ENCODE measurements around the gene EIF2AK3.
"Not testable (repeated sequence)": the region's sequence is repeated elsewhere in the genome, so short reads cannot be mapped to it uniquely, and the experiment has no call there.

EIF2AK3 gene
- total RNA-seq = 83.9 to 100.0 reads per million in 2 experiments

DNA sequence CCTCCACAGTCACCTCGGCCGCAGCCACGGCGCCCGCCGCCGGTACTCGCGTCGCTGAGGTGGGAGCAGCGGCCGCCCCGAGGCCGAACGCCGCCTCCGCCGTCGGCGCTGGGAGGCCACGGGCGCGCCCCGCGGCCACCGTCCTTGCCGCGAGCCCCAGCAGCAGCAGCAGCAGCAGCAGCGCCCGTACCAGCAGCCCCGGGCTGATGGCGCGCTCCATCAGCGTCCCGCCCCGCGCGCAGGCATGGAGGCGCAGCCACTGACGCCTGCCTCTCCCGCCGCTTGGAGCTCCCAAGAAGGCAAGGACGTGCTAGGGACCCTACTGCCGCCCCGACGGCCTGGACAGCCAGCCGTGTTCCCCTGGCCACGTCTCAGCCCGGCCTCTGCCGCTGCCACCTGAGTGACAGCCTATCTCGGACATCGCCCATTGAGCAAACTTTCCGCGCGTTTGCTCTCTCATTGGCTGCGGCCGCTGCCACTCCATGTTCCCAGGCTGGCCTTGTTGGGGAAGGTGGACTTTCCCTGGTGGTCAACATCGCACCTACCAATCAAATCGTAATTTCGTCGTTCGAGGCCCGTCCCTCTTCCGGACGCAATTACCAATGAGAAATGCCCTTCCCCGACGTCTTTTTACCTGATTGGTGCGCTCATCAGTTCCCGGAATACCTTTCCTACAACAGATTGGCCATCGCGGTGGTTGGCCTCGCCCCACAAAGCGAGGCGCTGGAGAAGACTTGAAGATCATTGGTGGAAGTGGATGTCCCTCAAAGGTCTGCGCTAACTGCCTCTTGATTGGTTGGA is at the start of gene EIF2AK3:
EIF2AK3 (minus strand) TSS at position 410 of the 801 bp plus-strand sequence; CDS start at position 220, 190 bp downstream.
- peak; percentile 91 for DNase-seq (ENCODE audit: low read depth)

DNA sequence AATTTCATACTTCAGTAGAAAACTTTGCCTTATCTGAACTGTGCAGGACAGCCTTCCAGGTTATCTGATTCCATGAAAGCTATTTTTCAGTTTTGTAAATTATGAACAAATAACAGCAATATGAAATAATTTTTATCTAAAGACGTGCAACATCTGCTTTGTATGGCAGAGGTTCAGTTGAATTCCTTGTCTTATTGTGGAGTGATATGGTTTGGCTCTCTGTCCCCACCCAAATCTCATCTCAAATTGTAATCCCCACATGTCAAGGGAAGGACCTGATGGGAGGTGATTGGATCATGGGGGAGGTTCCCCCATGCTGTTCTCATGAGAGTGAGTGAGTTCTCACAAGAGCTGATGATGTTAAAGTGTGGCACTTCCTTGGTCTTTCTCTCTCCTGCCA is 46.1 kb upstream of the EIF2AK3 start:
- DNase-seq (ENCODE audit: low read depth) = no peak

DNA sequence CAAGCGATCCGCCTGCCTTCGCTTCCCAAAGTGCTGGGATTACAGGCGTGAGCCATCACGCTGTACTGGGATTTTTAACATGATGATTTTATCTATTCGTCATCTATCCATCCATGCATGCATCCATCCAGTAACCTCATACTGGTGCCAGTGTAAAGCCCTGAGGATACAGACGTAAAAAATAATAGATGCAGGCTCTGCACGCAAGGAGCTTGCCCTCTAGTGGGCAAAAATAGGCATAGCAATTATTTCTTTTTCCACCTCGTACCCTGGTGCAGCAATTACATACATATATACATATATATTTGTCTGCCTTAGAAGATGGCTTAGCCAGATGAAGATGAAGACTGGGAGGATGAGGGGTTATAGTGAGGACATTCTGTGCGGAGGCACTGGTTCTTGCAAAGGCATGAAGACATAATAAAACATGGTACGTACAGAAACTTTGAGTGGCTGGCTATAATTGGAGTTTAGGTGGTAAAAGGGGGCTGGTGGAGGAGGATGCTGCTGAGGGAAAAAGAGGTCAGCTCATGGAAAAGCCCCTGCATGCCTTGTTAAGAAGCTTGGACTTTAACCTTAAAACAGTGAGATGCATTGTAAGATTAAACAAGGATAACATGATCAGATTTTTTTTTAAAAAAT is 44.6 kb upstream of the EIF2AK3 start:
- no peak for DNase-seq (ENCODE audit: low read depth)

DNA sequence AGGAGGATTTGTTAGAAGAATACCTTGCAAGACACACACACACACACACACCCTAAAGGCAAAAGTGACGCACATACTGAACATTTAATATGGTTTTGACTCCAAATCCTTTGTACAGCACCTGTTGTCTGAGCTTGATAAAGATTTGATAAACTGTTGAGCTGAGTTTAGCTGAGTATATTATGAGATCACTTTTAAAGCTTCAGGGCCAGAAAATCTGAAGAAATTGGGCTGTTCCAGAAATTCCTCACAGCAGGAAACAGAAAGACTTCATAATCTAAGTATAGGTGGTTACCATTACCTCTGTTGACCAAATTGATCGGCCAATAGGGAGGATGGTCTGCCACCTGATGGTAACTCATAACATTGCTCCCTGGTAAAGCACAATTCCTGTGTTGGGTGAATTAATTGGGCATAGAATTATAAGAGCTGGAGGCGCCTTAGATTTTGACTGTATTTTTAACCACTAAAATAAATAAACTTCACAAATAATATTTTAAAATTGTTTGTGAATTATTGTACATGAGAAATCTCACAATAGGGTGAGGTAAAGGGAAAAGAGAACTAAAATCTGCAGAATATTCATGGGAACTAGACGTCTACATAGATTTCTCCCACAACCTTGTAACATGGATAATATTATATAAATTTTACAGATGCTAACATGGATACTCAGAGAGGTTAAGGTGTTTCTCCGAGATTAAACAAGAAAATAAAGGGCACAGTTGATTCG is 42.4 kb upstream of the EIF2AK3 start:
- DNase-seq (ENCODE audit: low read depth) = no peak

- DNase-seq (ENCODE audit: low read depth) = no peak
Observed at GRCh38 chr2:88668862-88669261, 41.6 kb upstream of the EIF2AK3 start.

DNA sequence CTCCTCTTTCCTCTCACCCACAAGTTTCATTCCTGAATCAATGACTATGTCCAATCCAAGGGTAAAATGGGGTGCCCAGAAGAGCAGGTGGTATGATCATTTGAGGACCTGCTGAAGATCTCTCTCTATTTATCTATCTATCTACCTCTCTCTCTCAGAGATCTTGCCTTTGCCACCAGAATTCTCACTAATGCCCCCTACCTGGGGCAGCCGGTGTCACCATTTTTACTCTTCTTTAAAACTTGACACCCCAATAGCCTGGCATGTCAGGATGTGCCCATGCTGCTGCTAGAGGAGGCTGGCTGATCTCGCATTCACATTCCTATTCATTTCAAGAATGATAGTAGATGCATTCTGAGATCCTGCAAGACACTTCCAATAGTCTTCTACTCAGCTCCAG is 40.0 kb upstream of the EIF2AK3 start:
- DNase-seq (ENCODE audit: low read depth) = no peak

- DNase-seq (ENCODE audit: low read depth) = no peak
Observed at GRCh38 chr2:88666576-88666975, 39.3 kb upstream of the EIF2AK3 start.

GRCh38 chr2:88660622-88661021 is 33.4 kb upstream of the EIF2AK3 start:
- no peak for DNase-seq (ENCODE audit: low read depth)

DNA sequence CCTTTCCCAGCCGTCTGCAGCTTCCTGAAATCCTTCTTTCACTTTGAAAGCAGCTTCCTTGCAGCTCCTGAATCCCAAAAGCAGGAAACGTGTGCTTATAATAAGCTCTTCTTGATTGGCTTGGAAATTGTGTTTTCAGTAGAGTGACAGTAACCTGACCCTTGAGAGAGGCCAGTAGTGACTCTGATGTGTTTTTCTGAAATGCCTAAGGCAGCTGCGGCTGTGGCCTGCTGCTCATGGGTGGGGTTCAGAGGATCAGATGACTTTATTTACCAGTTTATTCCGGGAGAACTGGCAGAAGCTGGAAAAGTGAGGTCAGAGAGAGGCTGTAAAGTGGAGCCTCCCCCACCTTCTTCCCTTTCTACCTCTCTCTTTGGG is 32.3 kb upstream of the EIF2AK3 start:
- no peak for DNase-seq (ENCODE audit: low read depth)

DNA sequence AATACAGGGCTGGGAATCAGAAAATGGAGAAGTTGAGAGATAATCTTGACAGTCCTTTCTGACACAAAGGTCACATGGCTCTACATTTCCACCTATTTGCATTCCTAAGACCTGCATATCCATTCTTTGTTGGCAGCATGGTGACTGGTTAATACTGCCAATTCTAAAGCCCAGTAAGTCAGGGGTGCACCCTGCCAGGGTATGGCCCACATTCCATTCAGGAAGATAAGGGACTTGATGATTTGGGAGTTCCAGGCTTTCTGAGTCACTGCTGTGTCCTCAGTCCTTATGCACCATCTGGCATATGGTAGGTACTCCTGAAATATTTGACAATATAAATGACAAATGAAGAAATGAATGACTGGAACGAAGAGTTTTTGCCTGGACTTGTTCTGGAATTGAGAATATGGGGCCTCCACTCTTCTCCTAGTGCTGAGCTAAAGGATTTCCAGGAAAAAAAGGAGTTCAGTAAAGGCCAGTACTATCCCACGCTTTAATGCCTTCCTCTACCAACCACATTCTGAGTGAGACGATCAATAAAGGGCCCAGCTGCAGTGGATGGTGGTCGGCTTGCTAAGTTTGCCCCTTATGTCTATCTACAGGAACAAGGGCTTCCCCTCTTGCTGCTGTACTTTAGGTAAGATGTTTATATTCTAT is 31.7 kb upstream of the EIF2AK3 start:
- no peak for DNase-seq (ENCODE audit: low read depth)

DNA sequence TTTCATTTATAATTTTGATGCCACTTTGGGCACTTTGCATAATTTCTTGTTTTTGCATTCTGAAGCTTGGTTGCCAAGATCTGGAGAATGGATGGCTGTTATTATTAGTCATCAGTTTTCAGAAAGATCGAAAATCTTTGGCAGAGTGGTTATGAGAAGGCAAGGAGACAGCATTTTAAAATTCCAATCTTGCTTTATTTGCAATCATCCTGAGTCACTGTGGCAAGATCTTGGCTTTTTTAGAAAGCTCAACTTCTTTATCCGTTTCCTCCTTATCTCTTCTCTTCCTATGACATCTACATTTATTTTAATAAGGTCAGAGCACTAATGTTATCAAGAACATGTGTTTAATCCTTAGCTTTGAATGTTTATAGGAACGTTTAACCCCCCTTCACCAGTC is 31.1 kb upstream of the EIF2AK3 start:
- no peak for DNase-seq (ENCODE audit: low read depth)

DNA sequence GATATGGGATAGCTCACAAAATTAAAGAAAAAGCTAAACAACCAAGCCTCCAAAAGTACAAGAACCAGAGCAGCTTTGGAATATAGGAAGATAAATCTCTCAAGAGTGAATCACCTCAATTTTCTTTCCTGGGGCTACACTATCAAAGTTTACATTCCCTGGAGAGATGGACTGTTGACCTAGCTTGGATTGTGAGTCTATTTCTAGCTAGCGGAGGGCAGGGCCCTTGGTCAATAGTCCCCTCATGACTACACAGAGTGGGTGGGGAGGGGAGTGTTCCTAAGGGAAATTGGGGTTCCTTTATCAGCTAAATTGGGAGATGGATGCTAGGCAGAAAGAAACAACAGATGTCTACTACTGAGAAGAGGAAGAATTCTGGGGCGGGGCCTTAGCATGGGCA is 29.9 kb upstream of the EIF2AK3 start:
- DNase-seq (ENCODE audit: low read depth) = no peak

DNA sequence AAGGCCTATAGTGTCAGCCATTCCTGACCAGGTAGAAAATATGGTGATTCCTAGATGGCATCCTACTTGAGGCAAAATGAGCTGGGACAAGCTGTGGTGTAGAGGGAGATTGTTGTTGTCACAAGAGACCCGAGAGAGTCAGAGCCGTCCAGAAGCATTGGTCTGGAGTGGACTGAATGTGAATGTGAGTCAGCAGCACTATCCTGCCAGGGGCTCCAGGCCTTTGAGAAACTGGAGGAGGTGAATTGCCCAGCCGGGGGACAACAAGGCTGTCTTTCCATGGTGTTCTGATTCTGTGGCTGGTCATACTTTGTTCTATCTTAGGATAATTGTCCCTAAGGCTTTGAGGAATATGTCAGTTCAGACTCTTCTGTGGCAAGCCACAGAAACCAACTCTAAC is 29.4 kb upstream of the EIF2AK3 start:
- no peak for DNase-seq (ENCODE audit: low read depth)

- DNase-seq (ENCODE audit: low read depth) = no peak
Observed at GRCh38 chr2:88654714-88655113, 27.4 kb upstream of the EIF2AK3 start.

GRCh38 chr2:88651646-88652045 is 24.4 kb upstream of the EIF2AK3 start:
- DNase-seq (ENCODE audit: low read depth) = no peak

- DNase-seq (ENCODE audit: low read depth) = not testable (repeated sequence)
Observed at GRCh38 chr2:88645291-88645882, 18.1 kb upstream of the EIF2AK3 start.

DNA sequence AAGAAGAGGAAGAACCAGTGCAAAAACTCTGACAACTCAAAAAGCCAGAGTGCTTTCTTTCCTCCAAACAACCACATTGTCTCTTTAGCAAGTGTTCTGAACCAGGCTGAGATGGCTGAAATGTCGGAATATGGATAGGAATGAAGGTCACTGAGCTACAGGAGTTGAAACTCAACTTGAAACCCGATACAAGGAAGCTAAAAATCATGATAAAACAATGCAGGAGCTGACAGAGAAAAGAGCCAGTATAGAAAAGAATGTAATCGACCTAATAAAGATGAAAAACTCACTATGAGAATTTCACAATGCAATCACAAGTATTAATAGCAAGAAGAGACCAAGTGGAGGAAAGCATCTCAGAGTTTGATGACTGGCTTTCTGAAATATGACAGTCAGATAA is 15.0 kb upstream of the EIF2AK3 start:
- DNase-seq (ENCODE audit: low read depth) = no peak

- no peak for DNase-seq (ENCODE audit: low read depth)
Observed at GRCh38 chr2:88641330-88641729, 14.1 kb upstream of the EIF2AK3 start.

- no peak for DNase-seq (ENCODE audit: low read depth)
Observed at GRCh38 chr2:88639865-88640264, 12.6 kb upstream of the EIF2AK3 start.

DNA sequence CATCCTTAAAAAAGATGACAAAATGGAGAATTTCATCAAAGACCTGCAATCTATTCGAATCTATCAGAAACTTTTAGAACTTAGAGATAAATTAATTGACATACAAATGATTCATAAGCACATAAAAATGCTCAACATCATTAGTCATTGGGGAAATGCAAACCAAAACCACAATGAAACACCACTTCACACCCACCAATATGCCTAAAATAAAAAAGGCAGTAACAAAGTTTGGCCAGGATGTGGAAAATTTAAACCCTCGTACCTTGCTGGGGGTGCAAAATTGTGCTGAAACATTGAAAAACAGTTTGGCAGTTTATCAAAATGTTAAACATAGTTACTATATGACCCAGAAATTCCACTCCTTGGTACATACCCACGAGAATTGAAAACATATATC is 11.5 kb upstream of the EIF2AK3 start:
- no peak for DNase-seq (ENCODE audit: low read depth)

GRCh38 chr2:88638123-88638650 is 10.9 kb upstream of the EIF2AK3 start:
- DNase-seq (ENCODE audit: low read depth) = no peak

DNA sequence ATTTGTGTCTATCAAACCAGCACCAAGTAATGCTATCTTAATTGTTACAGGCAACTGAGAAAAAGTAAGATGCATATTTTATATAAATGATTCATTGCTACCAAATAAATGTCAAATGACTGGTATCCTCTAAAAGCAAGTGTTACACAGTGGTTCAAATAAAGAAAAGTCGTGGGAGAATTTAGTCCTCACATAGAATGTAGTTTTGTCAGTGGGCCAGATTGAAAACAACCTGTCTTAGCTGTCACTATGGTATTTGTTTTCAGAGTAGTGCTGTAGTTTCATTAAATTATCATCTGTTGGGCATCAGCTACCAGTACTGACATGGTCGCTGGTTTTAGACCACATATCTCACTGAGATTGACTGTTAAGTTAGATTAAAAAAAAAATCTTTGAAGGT is 10.2 kb upstream of the EIF2AK3 start:
- no peak for DNase-seq (ENCODE audit: low read depth)
